Measurements from ENCODE around the gene STK32B.
"Not testable (repeated sequence)": the region's sequence is repeated elsewhere in the genome, so short reads cannot be mapped to it uniquely, and the experiment has no call there.

Gene STK32B

GRCh38 chr4:5051278-5052203 lies at the start of gene STK32B:
Gene STK32B, plus strand, starts transcription at chr4:5051480.
- DNase-seq (ENCODE audit: low spot score): no peak

GRCh38 chr4:5001641-5002040 lies 49.6 kb upstream of the STK32B start:
- not testable (repeated sequence) for DNase-seq (ENCODE audit: low spot score)

- no peak for DNase-seq (ENCODE audit: low spot score)
Measured at GRCh38 chr4:5003372-5003857, 47.9 kb upstream of the STK32B start.

GRCh38 chr4:5003918-5004317 lies 47.4 kb upstream of the STK32B start:
- DNase-seq (ENCODE audit: low spot score): no peak

GRCh38 chr4:5004496-5004895 lies 46.8 kb upstream of the STK32B start:
- no peak for DNase-seq (ENCODE audit: low spot score)

GRCh38 chr4:5006932-5007331 lies 44.3 kb upstream of the STK32B start:
- DNase-seq (ENCODE audit: low spot score): not testable (repeated sequence)

- no peak for DNase-seq (ENCODE audit: low spot score)
Measured at GRCh38 chr4:5009796-5010195, 41.5 kb upstream of the STK32B start.

GRCh38 chr4:5010984-5011383 lies 40.3 kb upstream of the STK32B start:
- DNase-seq (ENCODE audit: low spot score): no peak

- DNase-seq (ENCODE audit: low spot score): no peak
Measured at GRCh38 chr4:5012244-5012898, 38.9 kb upstream of the STK32B start.

GRCh38 chr4:5012958-5013357 lies 38.3 kb upstream of the STK32B start:
- DNase-seq (ENCODE audit: low spot score): no peak

GRCh38 chr4:5014007-5014682 lies 37.1 kb upstream of the STK32B start:
- DNase-seq (ENCODE audit: low spot score): no peak

GRCh38 chr4:5018096-5018495 lies 33.2 kb upstream of the STK32B start:
- peak; percentile 12 for DNase-seq (ENCODE audit: low spot score)

GRCh38 chr4:5018603-5019002 lies 32.7 kb upstream of the STK32B start:
- no peak for DNase-seq (ENCODE audit: low spot score)

GRCh38 chr4:5019274-5019673 lies 32.0 kb upstream of the STK32B start, which contains the start of gene CYTL1:
Gene CYTL1, minus strand, starts transcription at chr4:5019458. Its CDS starts 13 bp downstream, at chr4:5019445.
- DNase-seq (ENCODE audit: low spot score): no peak

- no peak for DNase-seq (ENCODE audit: low spot score)
Measured at GRCh38 chr4:5019796-5020195, 31.5 kb upstream of the STK32B start.

GRCh38 chr4:5020341-5020740 lies 30.9 kb upstream of the STK32B start:
- no peak for DNase-seq (ENCODE audit: low spot score)

- DNase-seq (ENCODE audit: low spot score): no peak
Measured at GRCh38 chr4:5021546-5021945, 29.7 kb upstream of the STK32B start.

- no peak for DNase-seq (ENCODE audit: low spot score)
Measured at GRCh38 chr4:5024673-5025072, 26.6 kb upstream of the STK32B start.

- no peak for DNase-seq (ENCODE audit: low spot score)
Measured at GRCh38 chr4:5026371-5026770, 24.9 kb upstream of the STK32B start.

GRCh38 chr4:5027346-5027745 lies 23.9 kb upstream of the STK32B start:
- DNase-seq (ENCODE audit: low spot score): peak; percentile 61

GRCh38 chr4:5028480-5028879 lies 22.8 kb upstream of the STK32B start:
- no peak for DNase-seq (ENCODE audit: low spot score)

GRCh38 chr4:5029447-5029846 lies 21.8 kb upstream of the STK32B start:
- DNase-seq (ENCODE audit: low spot score): no peak

- no peak for DNase-seq (ENCODE audit: low spot score)
Measured at GRCh38 chr4:5030221-5030620, 21.1 kb upstream of the STK32B start.

Measured in SW480 (cell line).